Neural cell (in vitro differentiated cells): ENCODE results near the gene FLACC1. TPM values are rescaled to one million over a fixed set of nuclear protein-coding genes. Genes with fewer than 3 reads are reported as not detected.

Source experiments
- H2AFZ ChIP-seq: fragments of 200-600, 300-800 bp; sonication (generic), shearing (Covaris generic); 2 replicates; pipeline ENCODE4 v1.6.0; 2014; ENCODE audit warnings: low read depth, mild to moderate bottlenecking, antibody characterized with exemption, low read length, moderate library complexity
- H3F3A ChIP-seq: fragments of 200-600 bp; shearing (Covaris generic); 2 replicates; pipeline ENCODE4 v1.6.1; 2016; ENCODE audit warnings: mild to moderate bottlenecking, moderate library complexity, mixed read lengths, antibody characterized with exemption, low read length; ENCODE audit not compliant: insufficient read depth, poor library complexity, severe bottlenecking
- H3K27ac ChIP-seq: fragments of 200-600, 300-800 bp; sonication (generic), shearing (Covaris generic); 2 replicates; pipeline ENCODE4 v1.5.1; 2014; ENCODE audit warnings: mild to moderate bottlenecking, low read length, moderate library complexity
- H3K27me3 ChIP-seq: fragments of 300-800, 200-600 bp; sonication (generic), shearing (Covaris generic); 2 replicates; pipeline ENCODE4 v1.6.0; 2014; ENCODE audit warnings: mild to moderate bottlenecking, low read depth, low read length, moderate library complexity; ENCODE audit not compliant: insufficient read depth
- H3K36me3 ChIP-seq: fragments of 300-800, 200-600 bp; sonication (generic), shearing (Covaris generic); 2 replicates; pipeline ENCODE4 v1.5.1; 2014; ENCODE audit warnings: mild to moderate bottlenecking, antibody characterized with exemption, low read length, moderate library complexity; ENCODE audit not compliant: insufficient read depth
- H3K4me2 ChIP-seq: fragments of 300-800, 200-600 bp; sonication (generic), shearing (Covaris generic); 2 replicates; pipeline ENCODE4 v1.6.0; 2014; ENCODE audit warnings: mild to moderate bottlenecking, low read length
- H3K4me3 ChIP-seq: fragments of 300-800, 200-600 bp; sonication (generic), shearing (Covaris generic); 2 replicates; pipeline ENCODE4 v1.5.1; 2014; ENCODE audit warnings: mild to moderate bottlenecking, low read length, moderate library complexity
- H3K79me2 ChIP-seq: fragments of 200-600 bp; shearing (Covaris generic); replicated peaks from 2 replicates; pipeline ENCODE4 v1.6.0; 2014; ENCODE audit warnings: mild to moderate bottlenecking, low read length, moderate library complexity; ENCODE audit not compliant: insufficient read depth
- H3K9ac ChIP-seq: fragments of 300-800, 200-600 bp; sonication (generic), shearing (Covaris generic); 2 replicates; pipeline ENCODE4 v1.6.1; 2016; ENCODE audit warnings: mild to moderate bottlenecking, low read length, mixed read lengths
- H3K9me2 ChIP-seq: fragments of 200-600 bp; shearing (Covaris generic); 2 replicates; pipeline ENCODE4 v1.6.1; 2016; ENCODE audit warnings: mild to moderate bottlenecking, low read length, mixed read lengths; ENCODE audit not compliant: insufficient read depth
- H3K9me3 ChIP-seq: fragments of 200-600, 300-800 bp; sonication (generic), shearing (Covaris generic); 2 replicates; pipeline ENCODE4 v1.6.1; 2016; ENCODE audit warnings: mild to moderate bottlenecking, mixed run types, low read length, moderate library complexity, mixed read lengths
- H4K20me1 ChIP-seq: fragments of 200-600 bp; shearing (Covaris generic); 2 replicates; pipeline ENCODE4 v1.6.1; 2016; ENCODE audit warnings: mild to moderate bottlenecking, mixed run types; ENCODE audit not compliant: insufficient read depth
- CTCF ChIP-seq: fragments of 450-650 bp; IDR thresholded peaks from 2 replicates; pipeline ENCODE4 v1.5.1; 2014; ENCODE audit warnings: antibody characterized with exemption, mild to moderate bottlenecking, moderate library complexity; ENCODE audit not compliant: poor library complexity, severe bottlenecking
- EP300 ChIP-seq: fragments of 450-650 bp; conservative IDR thresholded peaks from 2 replicates; pipeline ENCODE4 v1.6.1; 2014; ENCODE audit warnings: antibody characterized with exemption, mild to moderate bottlenecking, moderate library complexity; ENCODE audit not compliant: poor library complexity, severe bottlenecking
- EZH2 ChIP-seq: fragments of 200-600, 300-800 bp; shearing (Covaris generic), sonication (generic); IDR thresholded peaks from 2 replicates; pipeline ENCODE4 v1.6.1; 2014; ENCODE audit warnings: antibody characterized with exemption, low read length, borderline replicate concordance, mild to moderate bottlenecking; ENCODE audit not compliant: insufficient read depth, poor library complexity, severe bottlenecking
- MXI1 ChIP-seq: fragments of 450-650 bp; conservative IDR thresholded peaks from 2 replicates; pipeline ENCODE4 v1.6.1; 2014; ENCODE audit warnings: antibody characterized with exemption, mild to moderate bottlenecking; ENCODE audit not compliant: poor library complexity, severe bottlenecking
- POLR2AphosphoS5 ChIP-seq: IDR thresholded peaks from 2 replicates; pipeline ENCODE4 v1.6.1; 2012
- RAD21 ChIP-seq: fragments of 450-650 bp; conservative IDR thresholded peaks from 2 replicates; pipeline ENCODE4 v1.6.1; 2014; ENCODE audit warnings: antibody characterized with exemption, mild to moderate bottlenecking, moderate library complexity
- REST ChIP-seq: IDR thresholded peaks from 2 replicates; pipeline ENCODE4 v1.6.1; 2012; ENCODE audit warnings: borderline replicate concordance
- SMC3 ChIP-seq: fragments of 450-650 bp; conservative IDR thresholded peaks from 2 replicates; pipeline ENCODE4 v1.6.1; 2014; ENCODE audit warnings: antibody characterized with exemption, mild to moderate bottlenecking, moderate library complexity; ENCODE audit not compliant: poor library complexity
- TAF1 ChIP-seq: IDR thresholded peaks from 2 replicates; pipeline ENCODE4 v1.6.1; 2012; ENCODE audit warnings: low read depth
- polyA plus RNA-seq: library from polyadenylated mRNA; depleted of rRNA; stranded (reverse); fragments of >200 nt; gene quantifications from 2 replicates; pipeline ENCODE4 v1.2.3, GENCODE V29; 2014

FLACC1 gene
- polyA plus RNA-seq, 1 donor from 2014 or later: 1.8 TPM

- H3K9me3 ChIP-seq: peaks cover 13% of the 10 kb centered on the region
- no peak overlapping the region for H2AFZ ChIP-seq
- H3K4me2 ChIP-seq: no peak overlapping the region
- TF ChIP-seq CTCF (no peak), EZH2 (no peak), TAF1 (no peak), REST (no peak), RAD21 (no peak), MXI1 (no peak), SMC3 (no peak), EP300 (no peak), POLR2AphosphoS5 (no peak)
- H3K4me3 ChIP-seq: no peak overlapping the region
- no peaks in the 10 kb centered on the region for H4K20me1 ChIP-seq
- no peak overlapping the region for H3K27ac ChIP-seq
- no peaks in the 10 kb centered on the region for H3K79me2 ChIP-seq
- H3K9ac ChIP-seq: no peak overlapping the region
- no peaks in the 10 kb centered on the region for H3K27me3 ChIP-seq
- no peaks in the 10 kb centered on the region for H3K9me2 ChIP-seq
- peaks cover 13% of the 10 kb centered on the region for H3K36me3 ChIP-seq
- no peaks in the 10 kb centered on the region for H3F3A ChIP-seq
Measured at GRCh38 chr2:201361078-201361733, 4.1 kb upstream of the FLACC1 start.

- TF ChIP-seq MXI1 (no peak), SMC3 (no peak), EZH2 (no peak), TAF1 (no peak), REST (no peak), CTCF (no peak), EP300 (no peak), POLR2AphosphoS5 (no peak), RAD21 (no peak)
- H3K4me3 ChIP-seq: no peak overlapping the region
- no peaks in the 10 kb centered on the region for H3F3A ChIP-seq
- H3K9me2 ChIP-seq: no peaks in the 10 kb centered on the region
- no peak overlapping the region for H3K9ac ChIP-seq
- no peak overlapping the region for H2AFZ ChIP-seq
- H3K27ac ChIP-seq: no peak overlapping the region
- H4K20me1 ChIP-seq: no peaks in the 10 kb centered on the region
- H3K27me3 ChIP-seq: no peaks in the 10 kb centered on the region
- peaks cover 13% of the 10 kb centered on the region for H3K9me3 ChIP-seq
- no peak overlapping the region for H3K4me2 ChIP-seq
- H3K36me3 ChIP-seq: peaks cover 13% of the 10 kb centered on the region
- H3K79me2 ChIP-seq: no peaks in the 10 kb centered on the region
Measured at GRCh38 chr2:201360256-201360655, 3.1 kb upstream of the FLACC1 start.
